Measurements from ENCODE around the gene LOXL1.

The LOXL1 gene

DNA sequence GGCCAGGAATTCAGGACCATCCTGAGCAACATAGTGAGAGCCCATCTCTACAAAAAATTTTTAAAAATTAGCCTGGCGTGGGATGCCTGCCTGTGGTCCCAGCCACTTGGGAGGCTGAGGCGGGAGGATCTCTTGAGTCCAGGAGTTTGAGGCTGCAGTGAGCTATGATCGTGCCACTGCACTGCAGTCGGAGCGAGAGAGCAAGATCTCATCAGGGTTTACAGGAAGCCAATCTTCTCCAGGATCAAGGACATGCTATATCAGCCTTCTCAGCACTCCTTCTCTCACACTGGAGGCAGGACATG, 66.3 kb downstream of the LOXL1 start:
- no peak for DNase-seq (ENCODE audit: low read depth in 2 of 2)

DNA sequence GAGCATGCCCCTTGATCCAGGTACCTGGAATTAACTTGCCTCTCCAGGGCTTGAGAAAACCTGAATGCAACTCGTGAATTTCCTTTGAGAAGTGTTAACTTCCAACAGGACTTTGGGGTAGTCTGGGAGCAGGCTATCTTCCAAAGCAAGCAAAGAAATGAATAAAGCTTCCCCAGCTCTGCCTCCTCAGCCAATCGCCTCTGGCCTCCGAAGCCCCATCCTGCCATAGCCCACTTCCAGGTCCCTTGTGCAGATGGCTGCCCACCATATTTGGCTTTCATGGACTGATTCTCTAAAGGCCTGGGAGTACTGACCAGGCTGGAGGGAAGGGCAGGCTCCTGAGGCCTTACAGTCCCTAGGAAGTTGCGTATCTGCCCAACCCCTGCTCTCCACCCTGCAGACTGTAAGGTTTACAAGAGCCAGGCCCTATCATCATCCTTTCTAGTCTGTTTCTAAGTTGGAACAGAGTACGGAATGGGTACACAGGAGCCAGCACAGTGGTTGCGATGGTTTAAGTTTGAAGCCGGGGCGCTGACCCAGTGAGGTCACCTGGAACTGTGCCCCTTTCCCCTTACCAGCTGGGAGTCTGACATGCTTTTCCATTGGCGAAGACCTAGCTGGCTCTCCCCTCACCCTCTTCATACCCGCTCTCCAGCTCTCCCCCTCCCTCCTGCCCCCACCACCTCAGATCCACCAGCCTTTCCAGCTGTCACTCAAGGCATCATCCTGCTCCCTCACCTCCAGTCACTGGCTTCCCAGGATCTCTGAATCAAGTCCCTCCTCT, 67.1 kb downstream of the LOXL1 start:
- DNase-seq (ENCODE audit: low read depth in 2 of 2): no peak

DNA sequence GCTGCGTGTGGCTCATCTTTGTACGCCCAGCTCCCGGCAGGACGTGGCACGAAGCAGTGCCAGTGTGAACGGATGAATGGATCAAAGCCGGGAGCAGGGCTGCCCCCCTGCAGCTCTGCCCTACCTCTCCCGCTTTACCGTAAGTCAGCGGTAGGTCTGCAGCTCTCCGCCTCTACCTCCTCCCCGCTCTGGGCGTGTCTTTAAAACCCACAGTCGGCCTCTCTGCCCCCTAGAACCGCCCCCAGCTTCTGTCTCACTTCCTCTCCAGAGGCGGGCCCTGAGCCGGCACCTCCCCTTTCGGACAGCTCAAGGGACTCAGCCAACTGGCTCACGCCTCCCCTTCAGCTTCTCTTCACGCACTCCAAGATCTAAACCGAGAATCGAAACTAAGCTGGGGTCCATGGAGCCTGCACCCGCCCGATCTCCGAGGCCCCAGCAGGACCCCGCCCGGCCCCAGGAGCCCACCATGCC, 68.2 kb downstream of the LOXL1 start, which contains the start of gene PML:
Gene PML, plus strand, starts transcription at position 304 of the 471 bp plus-strand sequence. Its CDS starts 97 bp downstream, at position 401.
- peak; percentile 92 for DNase-seq (ENCODE audit: low read depth in 2 of 2)

DNA sequence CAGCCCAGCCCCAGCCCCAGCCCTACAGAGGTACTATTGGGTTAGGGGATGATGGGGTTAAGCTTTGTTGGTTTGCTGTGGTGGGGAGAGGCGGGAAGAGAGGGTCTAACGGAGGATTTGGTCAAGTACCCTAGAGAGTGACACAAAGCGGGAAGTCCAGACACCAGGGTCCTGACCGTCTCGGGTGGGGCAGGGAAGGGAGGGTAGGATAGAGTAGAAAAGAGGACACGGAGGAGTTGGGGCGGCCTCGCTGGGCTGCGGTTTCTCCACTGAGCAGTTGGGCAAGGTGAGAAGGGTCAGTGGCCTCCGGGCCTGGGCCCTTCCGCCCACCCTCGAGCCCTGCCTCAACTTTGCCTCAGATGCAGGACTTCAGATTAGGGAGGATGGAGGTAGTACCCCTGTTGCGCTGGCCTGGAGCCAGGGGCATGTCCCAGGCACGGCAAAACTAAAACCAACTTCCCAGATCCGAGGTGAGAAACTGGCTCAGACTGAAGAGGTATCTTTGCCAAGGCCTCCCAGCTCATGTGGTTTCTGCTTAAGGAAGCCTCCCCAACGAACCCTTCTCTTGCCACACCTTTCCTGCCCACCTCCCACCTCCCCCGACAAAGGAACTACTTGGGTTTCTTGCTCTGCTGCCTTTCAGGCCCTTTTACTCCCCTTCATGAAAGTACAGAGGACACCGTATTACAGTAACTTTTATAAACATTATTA, 68.8 kb downstream of the LOXL1 start:
- no peak for DNase-seq (ENCODE audit: low read depth in 2 of 2)

DNA sequence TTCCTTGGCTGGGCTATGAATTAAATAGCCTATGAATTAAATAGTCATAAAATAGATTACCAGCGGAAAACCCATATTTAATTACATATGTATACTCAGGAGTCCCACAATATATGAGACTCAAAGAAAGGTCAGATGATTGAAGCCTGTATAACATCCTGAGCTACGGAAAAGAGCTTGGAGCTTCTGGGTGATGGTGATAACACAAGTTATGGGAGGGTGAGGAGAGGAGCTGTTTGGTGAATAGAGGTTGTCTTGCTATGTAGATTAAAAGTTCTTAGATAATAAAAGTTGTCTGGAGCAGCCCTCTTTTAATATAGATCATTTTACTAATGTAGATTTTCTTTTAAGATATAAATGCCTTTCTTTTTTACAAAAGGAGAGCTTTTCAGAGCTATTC, 70.0 kb downstream of the LOXL1 start:
- DNase-seq (ENCODE audit: low read depth in 2 of 2): no peak

DNA sequence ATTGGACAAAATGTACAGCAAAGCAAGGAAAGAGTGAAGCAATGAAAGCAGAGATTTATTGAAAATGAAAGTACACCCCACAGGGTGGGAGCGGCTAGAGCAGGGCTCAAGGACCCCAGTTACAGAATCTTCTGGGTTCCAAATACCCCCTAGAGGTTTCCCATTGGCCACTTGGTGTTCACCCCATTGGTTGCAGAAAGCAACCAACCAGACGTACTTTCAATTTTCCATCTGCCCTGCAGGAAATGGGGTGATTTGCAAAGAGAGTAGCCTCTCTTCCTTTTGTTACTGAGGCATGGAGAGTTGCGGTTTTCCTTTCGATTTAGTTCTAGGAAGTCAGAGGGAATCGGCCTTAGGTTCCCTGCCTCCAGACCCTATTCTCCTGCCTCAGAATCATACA, 70.7 kb downstream of the LOXL1 start:
- DNase-seq (ENCODE audit: low read depth in 2 of 2): no peak

DNA sequence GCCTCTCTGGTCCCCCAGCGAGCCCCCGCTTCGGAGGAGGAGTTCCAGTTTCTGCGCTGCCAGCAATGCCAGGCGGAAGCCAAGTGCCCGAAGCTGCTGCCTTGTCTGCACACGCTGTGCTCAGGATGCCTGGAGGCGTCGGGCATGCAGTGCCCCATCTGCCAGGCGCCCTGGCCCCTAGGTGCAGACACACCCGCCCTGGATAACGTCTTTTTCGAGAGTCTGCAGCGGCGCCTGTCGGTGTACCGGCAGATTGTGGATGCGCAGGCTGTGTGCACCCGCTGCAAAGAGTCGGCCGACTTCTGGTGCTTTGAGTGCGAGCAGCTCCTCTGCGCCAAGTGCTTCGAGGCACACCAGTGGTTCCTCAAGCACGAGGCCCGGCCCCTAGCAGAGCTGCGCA, 71.7 kb downstream of the LOXL1 start:
- DNase-seq (ENCODE audit: low read depth in 2 of 2): no peak
